ENCODE data around the gene STK40. TPM values are rescaled to one million over a fixed set of nuclear protein-coding genes. Genes with fewer than 3 reads are reported as not detected.

Gene STK40
- total and polyA plus RNA-seq, 4 donors: 33.2 to 95.7 (median 49.7) TPM

GRCh38 chr1:36349839-36350238 lies 35.9 kb downstream of the STK40 start:
- DNase-seq: peak in 1 of 2 donors; percentile 64
- Histone ChIP-seq H3K36me3 (ENCODE audit: control insufficient read depth in 1 of 2, insufficient read depth in 2 of 2, low read length in 1 of 2) (peaks cover 0 to 4% of the 10 kb centered on the region in 2 donors), H3K9me3 (ENCODE audit: control insufficient read depth, low read length) (no peaks in the 10 kb centered on the region), H3K27me3 (ENCODE audit: control insufficient read depth in 1 of 2, insufficient read depth in 2 of 2, low read length in 1 of 2) (no peaks in the 10 kb centered on the region), H3K4me3 (ENCODE audit: low read length in 2 of 2) (no peak overlapping the region), H3K4me1 (ENCODE audit: control insufficient read depth in 1 of 2, insufficient read depth in 2 of 2, low read length in 2 of 2) (peaks cover 0 to 2% of the 10 kb centered on the region in 2 donors), H3K27ac (ENCODE audit: low read depth in 1 of 2, low read length in 2 of 2) (peak overlapping the region; percentile 64 to 92)
- WGBS, 2 donors: 17 to 18% methylated on average over 15 to 16 of the region's 16 CpGs
- intact Hi-C loops (cut with DNase I): loop anchor here in 1 of 2 donors (5.0 kb wide), 1 partner anchor 37 kb away; the partner anchor contains the start of gene STK40
- no peak for ATAC-seq (ENCODE audit: low FRiP score)

DNA sequence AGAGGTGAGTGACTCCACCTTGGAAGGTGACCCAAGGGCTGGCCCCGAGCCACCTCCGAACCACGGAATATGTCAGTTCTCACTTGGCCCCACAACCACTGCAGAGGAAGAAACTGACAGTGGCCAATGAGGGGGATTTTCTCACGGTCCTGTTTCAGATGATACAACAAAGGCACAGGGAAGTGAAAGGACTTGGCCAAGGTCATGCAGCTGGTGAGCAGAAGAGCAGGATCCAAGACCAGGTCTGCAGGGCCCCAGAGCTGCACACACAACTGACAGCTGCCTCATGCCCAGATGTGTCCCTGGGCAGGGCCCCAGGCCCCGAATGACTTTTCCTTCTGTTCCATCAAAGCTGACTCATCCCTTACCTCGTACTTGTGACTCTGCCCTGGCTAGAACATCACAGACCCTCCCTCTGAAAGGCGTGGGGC lies 36.5 kb downstream of the STK40 start:
- H3K9me3 ChIP-seq (ENCODE audit: control insufficient read depth, low read length): no peaks in the 10 kb centered on the region
- H3K27me3 ChIP-seq (ENCODE audit: control insufficient read depth in 1 of 2, insufficient read depth in 2 of 2, low read length in 1 of 2): no peaks in the 10 kb centered on the region
- DNase-seq (no peak), ATAC-seq (ENCODE audit: low FRiP score) (no peak)
- intact Hi-C loops (cut with DNase I): no loop called here
- H3K36me3 ChIP-seq (ENCODE audit: control insufficient read depth in 1 of 2, insufficient read depth in 2 of 2, low read length in 1 of 2): peaks cover 0 to 3% of the 10 kb centered on the region in 2 donors
- H3K4me1 ChIP-seq (ENCODE audit: control insufficient read depth in 1 of 2, insufficient read depth in 2 of 2, low read length in 2 of 2): peaks cover 0 to 2% of the 10 kb centered on the region in 2 donors
- peak overlapping the region; percentile 64 to 92 for H3K27ac ChIP-seq (ENCODE audit: low read depth in 1 of 2, low read length in 2 of 2)
- WGBS, 2 donors: 62% methylated on average over 7 of the region's 7 CpGs
- no peak overlapping the region for H3K4me3 ChIP-seq (ENCODE audit: low read length in 2 of 2)

DNA sequence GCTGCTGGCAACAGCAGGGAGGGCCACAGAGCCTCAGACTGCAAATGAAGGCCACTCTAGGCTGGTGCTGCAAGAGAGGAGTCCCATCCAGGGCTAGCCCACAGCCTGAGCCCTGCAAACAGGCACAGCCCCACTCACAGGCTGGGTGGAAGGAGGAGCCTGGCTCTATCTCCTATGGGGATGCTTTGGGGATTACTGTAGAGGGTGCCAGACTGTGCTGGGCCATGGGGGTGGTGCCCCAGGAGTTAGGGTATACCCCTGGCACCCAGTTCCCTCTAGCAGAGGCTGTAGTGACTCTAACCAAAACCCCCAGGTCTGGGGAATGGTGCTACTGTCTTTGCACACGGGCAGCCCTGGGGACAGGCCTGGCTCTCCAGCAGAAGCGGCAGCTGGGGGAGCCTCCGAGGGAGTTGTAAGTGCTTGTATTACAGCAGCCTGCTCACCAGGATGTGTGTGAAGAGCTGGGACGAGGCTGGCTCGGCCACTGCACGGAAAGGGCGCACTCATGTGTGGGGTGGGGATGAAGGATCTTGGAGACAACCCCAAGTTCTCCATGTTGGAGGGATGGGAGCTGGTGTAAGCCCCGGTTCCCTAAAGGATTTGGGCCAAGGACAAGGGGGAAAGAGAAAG lies 38.9 kb downstream of the STK40 start:
- Histone ChIP-seq H3K4me3 (ENCODE audit: low read length in 2 of 2) (no peak overlapping the region), H3K27me3 (ENCODE audit: control insufficient read depth in 1 of 2, insufficient read depth in 2 of 2, low read length in 1 of 2) (no peaks in the 10 kb centered on the region), H3K36me3 (ENCODE audit: control insufficient read depth in 1 of 2, insufficient read depth in 2 of 2, low read length in 1 of 2) (peaks cover 0 to 3% of the 10 kb centered on the region in 2 donors), H3K9me3 (ENCODE audit: control insufficient read depth, low read length) (no peaks in the 10 kb centered on the region), H3K4me1 (ENCODE audit: control insufficient read depth in 1 of 2, insufficient read depth in 2 of 2, low read length in 2 of 2) (peaks cover 0 to 2% of the 10 kb centered on the region in 2 donors), H3K27ac (ENCODE audit: low read depth in 1 of 2, low read length in 2 of 2) (no peak overlapping the region)
- WGBS, 2 donors: 88 to 89% methylated on average over 8 of the region's 8 CpGs
- ATAC-seq (ENCODE audit: low FRiP score) (no peak), DNase-seq (no peak)
- intact Hi-C loops (cut with DNase I): no loop called here

DNA sequence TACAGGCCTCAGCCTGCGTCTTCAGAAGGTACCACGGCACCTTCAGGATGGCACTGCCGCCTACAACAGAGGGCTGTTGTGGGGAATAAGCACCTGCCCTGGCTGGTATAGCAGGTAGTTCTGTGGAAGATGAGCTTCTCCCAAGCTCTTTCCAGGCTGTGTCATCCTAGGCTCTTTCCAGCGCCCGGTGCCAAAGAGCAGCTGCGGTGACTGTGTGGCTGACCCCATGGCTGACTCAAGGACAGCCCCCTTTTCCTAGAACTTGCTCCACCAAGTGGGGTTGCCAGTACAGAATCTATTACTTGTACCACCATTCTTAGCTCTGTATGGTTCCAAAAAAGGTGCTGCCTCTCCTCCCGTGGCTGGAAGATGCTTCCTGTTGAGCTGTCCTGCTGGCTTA lies 40.4 kb downstream of the STK40 start:
- H3K9me3 ChIP-seq (ENCODE audit: control insufficient read depth, low read length): no peaks in the 10 kb centered on the region
- DNase-seq (no peak), ATAC-seq (ENCODE audit: low FRiP score) (no peak)
- WGBS, 2 donors: 89 to 92% methylated on average over 7 of the region's 7 CpGs
- H3K36me3 ChIP-seq (ENCODE audit: control insufficient read depth in 1 of 2, insufficient read depth in 2 of 2, low read length in 1 of 2): peaks cover 0 to 3% of the 10 kb centered on the region in 2 donors
- H3K4me3 ChIP-seq (ENCODE audit: low read length in 2 of 2): no peak overlapping the region
- peak overlapping the region in 1 of 2 donors; percentile 4 for H3K27ac ChIP-seq (ENCODE audit: low read depth in 1 of 2, low read length in 2 of 2)
- H3K4me1 ChIP-seq (ENCODE audit: control insufficient read depth in 1 of 2, insufficient read depth in 2 of 2, low read length in 2 of 2): no peaks in the 10 kb centered on the region
- H3K27me3 ChIP-seq (ENCODE audit: control insufficient read depth in 1 of 2, insufficient read depth in 2 of 2, low read length in 1 of 2): no peaks in the 10 kb centered on the region
- intact Hi-C loops (cut with DNase I): no loop called here

- H3K36me3 ChIP-seq (ENCODE audit: control insufficient read depth in 1 of 2, insufficient read depth in 2 of 2, low read length in 1 of 2): peaks cover 0 to 3% of the 10 kb centered on the region in 2 donors
- DNase-seq (no peak), ATAC-seq (ENCODE audit: low FRiP score) (no peak)
- no peaks in the 10 kb centered on the region for H3K4me1 ChIP-seq (ENCODE audit: control insufficient read depth in 1 of 2, insufficient read depth in 2 of 2, low read length in 2 of 2)
- no peak overlapping the region for H3K27ac ChIP-seq (ENCODE audit: low read depth in 1 of 2, low read length in 2 of 2)
- no peaks in the 10 kb centered on the region for H3K27me3 ChIP-seq (ENCODE audit: control insufficient read depth in 1 of 2, insufficient read depth in 2 of 2, low read length in 1 of 2)
- WGBS, 2 donors: 83 to 96% methylated on average over 8 of the region's 8 CpGs
- H3K4me3 ChIP-seq (ENCODE audit: low read length in 2 of 2): no peak overlapping the region
- intact Hi-C loops (cut with DNase I): no loop called here
- no peaks in the 10 kb centered on the region for H3K9me3 ChIP-seq (ENCODE audit: control insufficient read depth, low read length)
These were observed 41.4 kb downstream of the STK40 start for GRCh38 chr1:36344395-36344680.

DNA sequence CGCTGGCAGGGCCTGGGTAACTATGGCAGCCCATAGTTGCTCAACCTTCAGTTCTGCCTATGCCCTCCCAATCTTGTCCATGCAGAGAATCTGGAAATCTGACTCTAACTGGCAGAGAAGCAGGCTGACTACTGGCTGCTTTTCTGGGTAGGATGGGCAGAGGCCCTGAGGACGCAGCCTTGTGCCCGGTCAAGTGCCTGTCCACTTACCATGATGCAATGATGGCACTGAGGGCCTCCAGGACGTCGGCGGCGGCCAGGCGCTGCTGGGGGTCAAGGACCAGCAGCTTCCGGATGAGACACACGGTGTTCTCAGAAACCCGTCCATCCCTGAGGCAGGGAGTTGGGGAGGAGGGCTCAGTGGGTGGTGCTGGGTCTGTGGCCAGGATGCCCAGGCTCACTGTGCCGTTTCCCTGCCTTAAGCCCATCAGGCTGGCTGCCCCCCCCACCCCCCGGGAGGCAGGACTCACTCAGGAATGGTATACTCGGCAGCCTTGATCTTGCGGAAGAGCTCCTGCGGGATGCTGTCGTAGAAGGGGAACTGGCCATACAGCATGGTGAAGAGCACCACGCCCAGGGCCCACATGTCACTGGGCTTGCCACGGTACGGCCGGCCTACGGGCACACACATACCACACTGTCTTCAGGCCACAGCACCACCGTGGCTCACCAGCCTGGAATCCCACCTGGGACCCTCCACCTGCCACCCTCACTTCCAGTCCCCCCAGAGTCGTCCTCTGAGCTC lies 41.9 kb downstream of the STK40 start:
- Histone ChIP-seq H3K4me1 (ENCODE audit: control insufficient read depth in 1 of 2, insufficient read depth in 2 of 2, low read length in 2 of 2) (no peaks in the 10 kb centered on the region), H3K27ac (ENCODE audit: low read depth in 1 of 2, low read length in 2 of 2) (peak overlapping the region; percentile 23 to 91), H3K36me3 (ENCODE audit: control insufficient read depth in 1 of 2, insufficient read depth in 2 of 2, low read length in 1 of 2) (peaks cover 0 to 3% of the 10 kb centered on the region in 2 donors), H3K9me3 (ENCODE audit: control insufficient read depth, low read length) (no peaks in the 10 kb centered on the region), H3K27me3 (ENCODE audit: control insufficient read depth in 1 of 2, insufficient read depth in 2 of 2, low read length in 1 of 2) (no peaks in the 10 kb centered on the region), H3K4me3 (ENCODE audit: low read length in 2 of 2) (no peak overlapping the region)
- intact Hi-C loops (cut with DNase I): loop anchor here in 1 of 2 donors (2.0 kb wide), 1 partner anchor 77 kb away; no protein-coding TSS in a partner anchor
- no peak for DNase-seq
- ATAC-seq (ENCODE audit: low FRiP score): no peak
- 91 to 92% methylated on average over 23 to 24 of the region's 24 CpGs for WGBS, 2 donors

DNA sequence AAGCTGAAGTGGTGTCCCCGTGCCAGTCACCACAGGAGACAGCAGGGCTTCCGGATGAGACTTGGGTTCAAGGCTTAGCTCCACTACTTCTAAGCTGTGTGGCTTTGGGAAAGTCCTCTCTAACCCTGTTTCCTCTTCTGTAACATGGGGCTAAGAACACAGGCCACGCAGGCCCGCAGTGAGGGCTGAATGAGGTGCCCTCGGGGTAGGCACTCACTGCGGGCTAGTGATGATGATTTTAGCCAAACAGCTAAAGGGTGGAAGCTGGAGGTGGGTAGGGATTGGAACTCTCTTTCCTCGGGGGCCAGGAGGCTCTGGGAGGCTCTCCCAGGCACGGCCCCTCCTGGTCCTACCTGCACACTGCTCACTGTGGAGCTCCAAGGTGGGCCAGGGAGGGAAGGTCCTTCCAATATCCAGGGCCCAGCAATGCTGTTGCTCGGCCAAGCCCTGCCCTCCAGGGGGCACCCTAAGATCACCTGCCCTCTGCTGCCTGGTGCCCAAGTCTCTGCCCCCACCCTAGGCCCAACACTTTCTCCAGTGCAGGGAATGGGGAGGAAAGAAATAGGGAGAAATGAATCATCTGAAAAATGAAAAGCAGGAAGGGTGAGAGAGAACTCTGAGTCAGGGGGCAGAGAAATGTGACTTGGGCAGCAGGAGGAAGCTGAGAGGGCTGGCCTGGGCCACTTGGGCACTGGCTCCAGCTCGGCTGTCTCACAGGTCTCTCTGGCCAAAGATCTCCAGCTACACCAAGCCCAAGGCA lies 43.1 kb downstream of the STK40 start:
- H3K36me3 ChIP-seq (ENCODE audit: control insufficient read depth in 1 of 2, insufficient read depth in 2 of 2, low read length in 1 of 2): peaks cover 0 to 3% of the 10 kb centered on the region in 2 donors
- DNase-seq: peak; percentile 77 to 87
- WGBS, 2 donors: 63 to 66% methylated on average over 10 of the region's 10 CpGs

GRCh38 chr1:36341626-36342320 lies 44.0 kb downstream of the STK40 start:
- H3K27ac ChIP-seq (ENCODE audit: low read depth in 1 of 2, low read length in 2 of 2): no peak overlapping the region
- WGBS, 2 donors: 88 to 92% methylated on average over 34 of the region's 34 CpGs

More for the DNA sequence above, 43.1 kb downstream of the STK40 start:
- peak overlapping the region in 1 of 2 donors; percentile 91 for H3K27ac ChIP-seq (ENCODE audit: low read depth in 1 of 2, low read length in 2 of 2)
- H3K4me3 ChIP-seq (ENCODE audit: low read length in 2 of 2): no peak overlapping the region
- intact Hi-C loops (cut with DNase I): loop anchor here (1.0 to 2.0 kb wide), 3 partner anchors 26 to 79 kb away; no protein-coding TSS in a partner anchor
- H3K9me3 ChIP-seq (ENCODE audit: control insufficient read depth, low read length): no peaks in the 10 kb centered on the region
- H3K4me1 ChIP-seq (ENCODE audit: control insufficient read depth in 1 of 2, insufficient read depth in 2 of 2, low read length in 2 of 2): no peaks in the 10 kb centered on the region
- H3K27me3 ChIP-seq (ENCODE audit: control insufficient read depth in 1 of 2, insufficient read depth in 2 of 2, low read length in 1 of 2): no peaks in the 10 kb centered on the region
- ATAC-seq (ENCODE audit: low FRiP score): peak; percentile 80

More at GRCh38 chr1:36341626-36342320, 44.0 kb downstream of the STK40 start:
- no peak overlapping the region for H3K4me3 ChIP-seq (ENCODE audit: low read length in 2 of 2)
- ATAC-seq (ENCODE audit: low FRiP score): no peak
- intact Hi-C loops (cut with DNase I): loop anchor here (1.0 to 2.0 kb wide), 3 partner anchors 27 to 80 kb away; no protein-coding TSS in a partner anchor
- DNase-seq: no peak
- H3K27me3 ChIP-seq (ENCODE audit: control insufficient read depth in 1 of 2, insufficient read depth in 2 of 2, low read length in 1 of 2): no peaks in the 10 kb centered on the region
- no peaks in the 10 kb centered on the region for H3K4me1 ChIP-seq (ENCODE audit: control insufficient read depth in 1 of 2, insufficient read depth in 2 of 2, low read length in 2 of 2)
- H3K36me3 ChIP-seq (ENCODE audit: control insufficient read depth in 1 of 2, insufficient read depth in 2 of 2, low read length in 1 of 2): peaks cover 0 to 3% of the 10 kb centered on the region in 2 donors
- H3K9me3 ChIP-seq (ENCODE audit: control insufficient read depth, low read length): no peaks in the 10 kb centered on the region

All from aorta (tissue), 5 donors.